Fibroblast of skin of left quadriceps (primary cell): Measurements from ENCODE around the gene ACTL6B.
A peak's percentile ranks its signal among the peaks of the same experiment; 100 is the strongest.
"Not testable (repeated sequence)": the region's sequence is repeated elsewhere in the genome, so short reads cannot be mapped to it uniquely, and the experiment has no call there.

Experiments used
- DNase-seq, 2 experiments: peaks; one replicate each; pipeline ENCODE4 v3.0.0-alpha.2; 2013; ENCODE audit warnings: low read depth in 2 of 2

ACTL6B gene

GRCh38 chr7:100655908-100656674 is at the start of gene ACTL6B:
Gene ACTL6B (minus strand): TSS chr7:100656448. CDS start chr7:100656354, 94 bp downstream.
- no peak for DNase-seq

GRCh38 chr7:100705320-100705752 is 49.1 kb upstream of the ACTL6B start:
- DNase-seq, result peak; percentile 36 to 37

- not testable (repeated sequence) for DNase-seq
Observed at GRCh38 chr7:100701089-100701488, 44.8 kb upstream of the ACTL6B start.

GRCh38 chr7:100699018-100699417 is 42.8 kb upstream of the ACTL6B start:
- DNase-seq, result no peak

- DNase-seq, result no peak
Observed at GRCh38 chr7:100696123-100696521, 39.9 kb upstream of the ACTL6B start.

GRCh38 chr7:100694098-100694745 is 38.0 kb upstream of the ACTL6B start, which contains the start of gene GIGYF1:
Gene GIGYF1 (minus strand): TSS chr7:100694250. CDS start chr7:100688238, 6,012 bp downstream.
- peak; percentile 23 to 27 for DNase-seq

GRCh38 chr7:100693312-100694097 is 37.3 kb upstream of the ACTL6B start:
- no peak for DNase-seq

- DNase-seq, result no peak
Observed at GRCh38 chr7:100692578-100692961, 36.3 kb upstream of the ACTL6B start.

GRCh38 chr7:100691676-100692577 is 35.7 kb upstream of the ACTL6B start:
- DNase-seq, result peak; percentile 32 to 41

- no peak for DNase-seq
Observed at GRCh38 chr7:100689230-100690135, 33.2 kb upstream of the ACTL6B start.

- no peak for DNase-seq
Observed at GRCh38 chr7:100688326-100688860, 32.1 kb upstream of the ACTL6B start.

- DNase-seq, result no peak
Observed at GRCh38 chr7:100687751-100688300, 31.6 kb upstream of the ACTL6B start.

GRCh38 chr7:100687261-100687660 is 31.0 kb upstream of the ACTL6B start:
- no peak for DNase-seq

- no peak for DNase-seq
Observed at GRCh38 chr7:100686822-100687211, 30.6 kb upstream of the ACTL6B start.

- no peak for DNase-seq
Observed at GRCh38 chr7:100686201-100686821, 30.1 kb upstream of the ACTL6B start.

GRCh38 chr7:100685631-100686145 is 29.4 kb upstream of the ACTL6B start:
- no peak for DNase-seq

- no peak for DNase-seq
Observed at GRCh38 chr7:100685049-100685605, 28.9 kb upstream of the ACTL6B start.

GRCh38 chr7:100684534-100685042 is 28.3 kb upstream of the ACTL6B start:
- no peak for DNase-seq
